Transverse colon (tissue), 4 donors: ENCODE results near the gene PPP1R9B.

Experiments
- EP300 ChIP-seq: sonication (generic); formaldehyde crosslinking; IDR thresholded peaks from one replicate; pipeline ENCODE4 v1.6.1; 2017; ENCODE audit warnings: antibody characterized with exemption, low read depth
- POLR2A ChIP-seq: fragments of 450-650 bp; IDR thresholded peaks from one replicate; pipeline ENCODE4 v1.6.1; 2016; ENCODE audit warnings: antibody characterized with exemption, mild to moderate bottlenecking, moderate library complexity
- POLR2AphosphoS5 ChIP-seq, 3 donors: sonication (generic); formaldehyde crosslinking; IDR thresholded peaks; one replicate each; pipeline ENCODE4 v1.6.1; 2016; ENCODE audit warnings: antibody characterized with exemption in 3 of 3
- TF ChIP-seq, protein P1 (sequence below), 5 experiments: fragments of 200-600 bp in 3 of 5; fragments of 450-650 bp in 2 of 5; sonication (generic) in 3 of 5; IDR thresholded peaks; 1 replicate in 2 of 5; 2 replicates in 3 of 5; pipeline ENCODE4 v1.5.1; 2016 to 2017; ENCODE audit warnings: antibody characterized with exemption in 5 of 5, inconsistent platforms in 3 of 5, mild to moderate bottlenecking in 2 of 5, moderate library complexity in 1 of 5

DNA sequence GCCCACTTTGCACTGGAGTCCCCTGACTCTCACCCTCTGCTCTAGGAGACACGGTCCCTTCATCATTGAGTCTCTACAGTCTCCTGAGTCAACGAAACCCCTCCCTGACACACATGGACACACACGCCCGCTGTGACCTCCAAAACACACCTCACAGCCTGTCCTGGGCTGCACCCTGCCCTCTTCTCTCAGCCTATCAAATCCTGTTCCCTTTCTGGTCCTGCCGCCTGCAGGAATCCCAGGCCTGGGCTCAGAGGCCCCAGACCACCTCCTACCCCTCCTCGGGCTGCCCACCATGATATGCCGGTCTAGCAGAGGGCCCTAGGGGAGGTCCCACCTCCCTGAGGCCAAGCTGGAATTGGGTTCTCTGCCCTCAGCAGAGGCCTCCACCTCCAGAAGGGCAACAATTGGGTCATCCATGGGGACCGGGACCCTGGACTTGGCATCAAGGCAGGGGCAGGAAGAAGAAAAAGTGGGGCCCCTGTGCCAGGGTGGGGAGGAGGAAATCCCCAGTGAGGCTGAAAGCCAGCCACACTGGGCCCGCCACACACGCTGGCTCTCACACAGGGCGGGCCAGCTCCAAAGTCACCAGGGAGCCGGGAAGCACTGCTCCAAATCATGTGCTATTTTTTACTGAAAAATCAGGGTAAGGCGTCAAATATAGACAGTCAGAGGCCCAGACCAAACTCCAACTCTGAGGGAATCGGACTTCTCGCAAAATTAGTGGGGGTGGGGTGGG lies 3.4 kb downstream of the PPP1R9B start:
- TF ChIP-seq POLR2A (no peak), EP300 (no peak), POLR2AphosphoS5 (IDR thresholded peaks at IDR 0.05) (no peak)
- TF ChIP-seq, protein P1, sequence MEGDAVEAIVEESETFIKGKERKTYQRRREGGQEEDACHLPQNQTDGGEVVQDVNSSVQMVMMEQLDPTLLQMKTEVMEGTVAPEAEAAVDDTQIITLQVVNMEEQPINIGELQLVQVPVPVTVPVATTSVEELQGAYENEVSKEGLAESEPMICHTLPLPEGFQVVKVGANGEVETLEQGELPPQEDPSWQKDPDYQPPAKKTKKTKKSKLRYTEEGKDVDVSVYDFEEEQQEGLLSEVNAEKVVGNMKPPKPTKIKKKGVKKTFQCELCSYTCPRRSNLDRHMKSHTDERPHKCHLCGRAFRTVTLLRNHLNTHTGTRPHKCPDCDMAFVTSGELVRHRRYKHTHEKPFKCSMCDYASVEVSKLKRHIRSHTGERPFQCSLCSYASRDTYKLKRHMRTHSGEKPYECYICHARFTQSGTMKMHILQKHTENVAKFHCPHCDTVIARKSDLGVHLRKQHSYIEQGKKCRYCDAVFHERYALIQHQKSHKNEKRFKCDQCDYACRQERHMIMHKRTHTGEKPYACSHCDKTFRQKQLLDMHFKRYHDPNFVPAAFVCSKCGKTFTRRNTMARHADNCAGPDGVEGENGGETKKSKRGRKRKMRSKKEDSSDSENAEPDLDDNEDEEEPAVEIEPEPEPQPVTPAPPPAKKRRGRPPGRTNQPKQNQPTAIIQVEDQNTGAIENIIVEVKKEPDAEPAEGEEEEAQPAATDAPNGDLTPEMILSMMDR (IDR thresholded peaks at IDR 0.05) = no peak
